Effector memory CD4-positive, alpha-beta T cell (primary cell): ENCODE measurements around the gene PTPN22.

ENCODE experiments used
- DNase-seq, 3 donors: peaks; one replicate each; pipeline ENCODE4 v3.0.0-alpha.2; 2020
- H3K27ac ChIP-seq: 2 replicates; pipeline ENCODE4 v1.7.0; 2013; ENCODE audit warnings: mild to moderate bottlenecking, low read length, moderate library complexity; ENCODE audit not compliant: insufficient read depth, poor library complexity, severe bottlenecking
- H3K27me3 ChIP-seq: replicated peaks from 2 replicates; pipeline ENCODE4 v1.7.0; 2013; ENCODE audit warnings: mild to moderate bottlenecking, low read length; ENCODE audit not compliant: insufficient read depth, control insufficient read depth, poor library complexity, severe bottlenecking
- H3K36me3 ChIP-seq: 2 replicates; pipeline ENCODE4 v1.7.0; 2013; ENCODE audit warnings: mild to moderate bottlenecking, low read length, moderate library complexity; ENCODE audit not compliant: control insufficient read depth, insufficient read depth
- H3K4me1 ChIP-seq: 2 replicates; pipeline ENCODE4 v1.7.0; 2013; ENCODE audit warnings: low read length, mild to moderate bottlenecking; ENCODE audit not compliant: control insufficient read depth, insufficient read depth, poor library complexity, severe bottlenecking
- H3K4me3 ChIP-seq: 2 replicates; pipeline ENCODE4 v1.7.0; 2013; ENCODE audit warnings: low read length, low read depth, mild to moderate bottlenecking; ENCODE audit not compliant: insufficient read depth, poor library complexity, severe bottlenecking
- H3K9me3 ChIP-seq: 2 replicates; pipeline ENCODE4 v1.7.0; 2013; ENCODE audit warnings: mild to moderate bottlenecking, low read length, moderate library complexity; ENCODE audit not compliant: control insufficient read depth

The PTPN22 gene

DNA sequence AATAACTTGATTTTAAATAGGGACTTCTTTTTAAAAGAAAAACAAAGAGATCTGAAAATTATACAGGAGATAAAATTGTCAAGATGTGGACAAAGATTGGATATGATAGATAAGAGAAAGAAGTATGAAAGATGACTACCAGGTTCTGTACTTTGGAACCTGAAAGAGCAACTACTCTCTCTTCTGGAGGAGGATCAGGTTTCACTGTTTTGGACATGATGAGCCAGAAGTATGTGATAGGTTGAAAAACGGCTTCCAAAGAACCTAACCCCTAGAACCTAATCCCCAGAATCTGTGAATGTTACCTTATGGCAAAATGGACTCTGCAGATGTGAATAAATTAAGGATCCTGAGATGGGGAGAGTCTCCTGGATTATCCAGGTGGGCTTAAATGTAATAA lies 85.4 kb downstream of the PTPN22 start:
- no peaks in the 10 kb centered on the region for H3K36me3 ChIP-seq
- no peak for DNase-seq
- peak overlapping the region; percentile 3 for H3K27ac ChIP-seq
- no peaks in the 10 kb centered on the region for H3K27me3 ChIP-seq
- H3K4me3 ChIP-seq = no peak overlapping the region
- H3K9me3 ChIP-seq = no peaks in the 10 kb centered on the region
- peaks cover 47% of the 10 kb centered on the region for H3K4me1 ChIP-seq

DNA sequence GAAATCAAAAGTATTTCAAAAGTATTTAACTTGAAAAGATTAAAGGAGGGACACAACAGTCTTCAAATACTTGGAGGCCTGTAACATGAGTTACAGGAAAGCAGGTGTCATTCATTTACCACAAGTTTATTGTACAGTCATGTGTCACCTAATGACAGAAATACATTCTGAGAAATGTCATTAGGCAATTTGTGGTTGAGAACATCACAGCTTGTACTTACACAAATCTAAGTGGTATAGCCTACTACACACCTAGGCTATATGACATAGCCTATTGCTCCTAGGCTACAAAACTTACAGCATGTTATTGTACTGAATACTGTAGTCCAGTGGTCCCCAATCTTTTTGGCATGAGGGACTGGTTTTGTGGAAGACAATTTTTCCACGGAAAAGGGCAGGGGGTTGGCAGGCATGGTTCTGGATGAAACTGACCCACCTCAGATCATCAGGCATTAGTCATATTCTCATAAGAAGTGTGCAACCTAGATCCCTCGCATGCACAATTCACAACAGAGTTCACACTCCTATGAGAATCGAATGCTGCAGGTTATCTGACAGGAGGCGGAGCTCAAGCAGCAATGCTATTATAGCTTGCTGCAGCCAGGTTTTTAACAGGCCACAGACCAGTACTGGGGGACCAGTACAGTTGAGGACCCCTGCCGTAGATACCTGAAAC lies 87.3 kb downstream of the PTPN22 start:
- no peak for DNase-seq
- Histone ChIP-seq H3K9me3 (no peaks in the 10 kb centered on the region), H3K27ac (peak overlapping the region; percentile 64), H3K4me3 (no peak overlapping the region), H3K36me3 (no peaks in the 10 kb centered on the region), H3K27me3 (no peaks in the 10 kb centered on the region), H3K4me1 (peaks cover 63% of the 10 kb centered on the region)

DNA sequence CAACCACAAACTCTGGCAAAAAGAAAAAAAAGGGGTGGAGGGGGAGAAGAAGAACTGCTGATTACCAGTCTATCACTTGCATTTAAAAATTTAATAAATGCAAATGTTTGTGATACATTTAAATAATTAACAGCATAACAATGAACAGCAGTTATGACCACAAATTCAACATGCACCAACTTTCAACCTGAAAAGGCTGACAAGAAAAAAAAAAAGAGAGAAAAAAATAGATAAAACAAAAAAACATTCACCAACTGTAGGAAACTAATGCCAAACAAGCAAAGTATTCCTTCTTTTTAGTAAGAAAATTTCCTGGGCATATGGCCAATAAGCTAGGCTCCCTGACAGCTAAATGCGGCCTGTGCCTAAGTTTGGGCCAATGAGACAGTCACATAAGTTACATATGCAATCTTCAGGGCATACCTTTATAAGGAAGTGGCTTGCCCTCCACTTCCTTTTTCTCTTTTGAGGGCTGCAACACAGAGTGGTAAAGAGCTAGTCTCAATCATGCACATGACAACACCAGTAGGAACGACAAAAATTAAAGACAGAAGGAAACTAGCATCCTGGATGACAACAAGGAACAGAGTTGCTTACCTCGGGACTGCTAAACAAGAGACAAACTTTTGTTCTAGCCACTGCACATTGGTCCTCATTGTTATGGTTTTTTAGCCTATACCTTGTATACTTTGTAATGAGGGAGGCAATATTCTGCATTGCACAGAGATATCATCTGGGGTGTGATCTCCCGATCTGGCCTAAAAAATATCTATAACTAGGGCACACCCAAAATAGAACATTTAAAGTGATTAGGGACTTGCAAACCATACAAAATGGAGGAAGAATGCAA lies 88.0 kb downstream of the PTPN22 start:
- H3K9me3 ChIP-seq = no peaks in the 10 kb centered on the region
- H3K4me3 ChIP-seq = peak overlapping the region; percentile 6
- H3K27ac ChIP-seq = peak overlapping the region; percentile 64
- peak; percentile 22 to 44 (median 33) for DNase-seq
- no peaks in the 10 kb centered on the region for H3K36me3 ChIP-seq
- H3K27me3 ChIP-seq = no peaks in the 10 kb centered on the region
- peaks cover 64% of the 10 kb centered on the region for H3K4me1 ChIP-seq

DNA sequence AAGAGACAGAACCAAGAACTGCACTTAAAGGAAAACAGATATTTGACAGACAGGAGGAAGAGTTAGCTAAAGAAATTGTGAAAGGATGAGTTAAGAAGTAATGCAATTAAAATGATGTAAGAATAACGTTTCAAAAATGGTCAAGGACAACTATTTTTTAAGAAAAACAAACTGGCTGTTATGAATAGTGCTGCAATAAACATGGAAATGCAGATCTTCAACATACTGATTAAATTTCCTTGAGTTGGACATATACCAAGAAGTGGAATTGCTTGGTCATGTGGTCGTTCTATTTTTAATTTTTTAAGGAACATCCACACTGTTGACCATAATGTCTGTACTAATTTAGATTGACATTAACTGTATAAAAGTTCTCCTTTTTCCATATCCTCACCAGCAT lies 89.1 kb downstream of the PTPN22 start:
- Histone ChIP-seq H3K9me3 (no peaks in the 10 kb centered on the region), H3K36me3 (no peaks in the 10 kb centered on the region), H3K27ac (peak overlapping the region; percentile 64), H3K27me3 (no peaks in the 10 kb centered on the region), H3K4me1 (peaks cover 64% of the 10 kb centered on the region), H3K4me3 (no peak overlapping the region)
- no peak for DNase-seq

DNA sequence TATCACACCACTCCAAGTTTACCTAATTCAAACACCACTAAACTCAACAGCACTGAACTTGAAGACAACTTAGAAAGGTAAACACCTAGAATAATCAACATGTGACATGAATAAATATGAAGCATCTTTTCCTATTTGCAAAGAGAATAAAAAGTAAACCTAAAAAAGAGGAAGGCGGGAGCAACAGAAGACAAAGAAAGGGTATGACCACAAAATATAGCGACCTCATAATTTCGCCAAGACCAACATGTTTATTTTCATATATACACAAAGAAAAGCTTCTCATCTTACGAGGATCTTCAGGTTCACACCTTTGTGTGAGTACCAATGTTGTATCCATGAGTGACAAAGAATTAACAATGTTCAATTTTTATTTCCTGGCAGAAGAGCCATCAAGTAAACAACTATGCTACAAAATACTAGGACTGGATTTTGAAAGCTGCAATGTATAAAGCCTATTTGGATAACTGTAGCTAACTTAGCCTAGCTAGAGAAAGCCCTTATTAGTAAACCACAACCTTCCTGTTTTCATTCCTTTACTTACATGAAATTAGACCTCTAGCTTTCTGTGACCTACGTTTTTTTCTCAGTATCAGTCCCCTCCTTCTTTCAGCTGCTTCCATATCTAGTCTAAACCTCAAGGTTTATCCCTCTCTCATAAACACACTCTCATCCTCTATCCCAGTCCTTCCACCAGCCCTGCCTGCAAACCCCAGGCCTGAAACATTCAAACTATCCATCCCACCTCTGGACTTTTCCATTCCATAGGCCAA lies 91.0 kb downstream of the PTPN22 start:
- H3K9me3 ChIP-seq = no peaks in the 10 kb centered on the region
- H3K27ac ChIP-seq = peak overlapping the region; percentile 40

DNA sequence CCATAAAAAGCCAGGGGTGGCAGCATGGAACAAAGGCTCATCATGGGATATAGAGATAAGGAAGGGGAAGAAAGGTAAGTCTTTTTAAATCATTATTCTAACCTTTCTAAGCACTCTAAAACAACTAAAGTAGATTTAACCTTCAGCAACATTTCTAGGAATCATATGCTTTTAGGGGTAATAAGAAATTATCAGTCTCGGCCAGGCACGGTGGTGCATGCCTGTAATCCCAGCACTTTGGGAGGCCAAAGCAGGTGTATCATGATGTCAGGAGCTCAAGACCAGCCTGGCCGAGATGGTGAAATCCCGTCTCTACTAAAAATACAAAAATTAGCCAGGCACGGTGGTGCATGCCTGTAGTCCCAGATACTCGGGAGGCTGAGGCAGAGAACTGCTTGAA lies 92.0 kb downstream of the PTPN22 start:
- Histone ChIP-seq H3K4me3 (no peak overlapping the region), H3K9me3 (no peaks in the 10 kb centered on the region), H3K27me3 (no peaks in the 10 kb centered on the region), H3K36me3 (peaks cover 11% of the 10 kb centered on the region), H3K27ac (no peak overlapping the region), H3K4me1 (peaks cover 51% of the 10 kb centered on the region)
- DNase-seq = no peak

More for the DNA sequence above, 91.0 kb downstream of the PTPN22 start:
- DNase-seq = no peak
- H3K27me3 ChIP-seq = no peaks in the 10 kb centered on the region
- peaks cover 58% of the 10 kb centered on the region for H3K4me1 ChIP-seq
- peak overlapping the region; percentile 3 for H3K4me3 ChIP-seq
- peaks cover 11% of the 10 kb centered on the region for H3K36me3 ChIP-seq

DNA sequence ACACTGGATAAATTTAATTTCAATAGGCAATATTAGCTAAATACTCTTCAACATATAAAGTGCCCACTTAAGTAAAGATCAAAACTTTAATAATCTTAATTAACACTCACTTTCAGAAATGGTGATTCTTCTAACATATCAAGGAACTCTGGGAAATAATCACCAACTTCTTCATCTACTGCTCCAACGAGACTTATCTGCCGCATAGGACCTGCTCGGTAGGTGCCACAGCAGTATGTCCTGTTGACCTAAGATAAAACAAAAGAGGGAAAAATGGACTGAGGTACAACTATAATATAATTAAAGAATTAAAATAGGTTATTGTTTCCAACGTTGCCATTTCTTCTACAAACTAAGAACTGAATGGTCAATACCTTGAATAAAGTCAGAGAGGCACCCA lies 94.0 kb downstream of the PTPN22 start:
- no peak for DNase-seq
- no peak overlapping the region for H3K4me3 ChIP-seq

DNA sequence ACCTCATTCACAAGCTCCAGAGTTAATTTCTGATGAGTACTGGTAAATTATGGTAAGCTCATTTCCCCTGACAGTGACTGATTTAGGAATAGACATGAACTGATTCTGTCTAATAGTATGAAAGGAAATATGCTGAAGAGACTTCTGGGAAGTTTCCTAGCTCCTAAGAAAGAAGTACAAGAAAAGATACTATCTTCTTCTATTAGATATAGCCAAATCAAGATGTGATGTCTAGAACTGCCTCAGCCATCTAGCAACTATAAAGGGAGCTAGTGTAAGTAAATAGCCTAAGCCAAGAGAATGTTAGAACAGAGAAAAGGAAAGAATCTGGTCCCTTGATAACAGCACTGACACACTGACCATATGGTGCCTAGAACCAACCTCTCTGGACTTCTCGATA lies 101.5 kb downstream of the PTPN22 start:
- H3K9me3 ChIP-seq = no peaks in the 10 kb centered on the region
- peaks cover 31% of the 10 kb centered on the region for H3K36me3 ChIP-seq
- H3K27me3 ChIP-seq = no peaks in the 10 kb centered on the region
- H3K27ac ChIP-seq = no peak overlapping the region
- no peak overlapping the region for H3K4me3 ChIP-seq
- DNase-seq = no peak
- peaks cover 8% of the 10 kb centered on the region for H3K4me1 ChIP-seq

More for the DNA sequence above, 94.0 kb downstream of the PTPN22 start:
- peaks cover 32% of the 10 kb centered on the region for H3K4me1 ChIP-seq
- no peaks in the 10 kb centered on the region for H3K27me3 ChIP-seq
- H3K9me3 ChIP-seq = no peaks in the 10 kb centered on the region
- no peak overlapping the region for H3K27ac ChIP-seq
- peaks cover 11% of the 10 kb centered on the region for H3K36me3 ChIP-seq

DNA sequence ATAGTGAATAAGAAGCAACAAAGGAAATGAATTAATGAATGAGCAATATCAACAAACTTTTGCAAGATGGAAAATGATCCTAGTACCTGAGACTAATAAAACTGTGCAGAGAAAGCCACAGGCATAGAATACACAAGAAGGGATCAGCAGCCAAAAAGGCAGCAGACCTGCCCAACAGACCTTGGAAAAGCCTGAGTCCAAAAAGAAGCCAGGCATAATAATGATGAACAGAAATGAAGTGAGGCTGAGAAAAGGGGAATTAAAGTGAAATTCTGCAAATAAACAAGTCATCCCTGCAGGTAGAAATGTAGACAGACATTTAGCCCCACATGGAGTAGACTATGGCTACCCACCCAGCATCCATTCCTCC lies 101.9 kb downstream of the PTPN22 start:
- no peak overlapping the region for H3K27ac ChIP-seq
- H3K4me1 ChIP-seq = peaks cover 8% of the 10 kb centered on the region
- H3K36me3 ChIP-seq = peaks cover 35% of the 10 kb centered on the region
- H3K27me3 ChIP-seq = no peaks in the 10 kb centered on the region
- no peak for DNase-seq
- H3K9me3 ChIP-seq = no peaks in the 10 kb centered on the region
- no peak overlapping the region for H3K4me3 ChIP-seq
